Gastroesophageal sphincter (tissue), 3 donors: ENCODE measurements around the gene RABGGTA.

Experiments
- EP300 ChIP-seq: sonication (generic); formaldehyde crosslinking; IDR thresholded peaks from one replicate; pipeline ENCODE4 v1.6.1; 2017; ENCODE audit warnings: antibody characterized with exemption, mild to moderate bottlenecking
- POLR2A ChIP-seq, 2 donors: fragments of 450-650 bp; IDR thresholded peaks; one replicate each; pipeline ENCODE4 v1.6.1; 2017; ENCODE audit warnings: antibody characterized with exemption in 2 of 2, mild to moderate bottlenecking in 2 of 2, moderate library complexity in 1 of 2
- POLR2AphosphoS5 ChIP-seq: sonication (generic); formaldehyde crosslinking; IDR thresholded peaks from one replicate; pipeline ENCODE4 v1.6.1; 2017; ENCODE audit warnings: antibody characterized with exemption
- TF ChIP-seq, protein P1 (sequence below), 4 experiments: fragments of 200-600 bp in 2 of 4; fragments of 450-650 bp in 2 of 4; sonication (generic) in 1 of 4; IDR thresholded peaks; one replicate each; pipeline ENCODE4 v1.5.1; 2017 to 2019; ENCODE audit warnings: antibody characterized with exemption in 4 of 4, mild to moderate bottlenecking in 2 of 4, moderate library complexity in 2 of 4

DNA sequence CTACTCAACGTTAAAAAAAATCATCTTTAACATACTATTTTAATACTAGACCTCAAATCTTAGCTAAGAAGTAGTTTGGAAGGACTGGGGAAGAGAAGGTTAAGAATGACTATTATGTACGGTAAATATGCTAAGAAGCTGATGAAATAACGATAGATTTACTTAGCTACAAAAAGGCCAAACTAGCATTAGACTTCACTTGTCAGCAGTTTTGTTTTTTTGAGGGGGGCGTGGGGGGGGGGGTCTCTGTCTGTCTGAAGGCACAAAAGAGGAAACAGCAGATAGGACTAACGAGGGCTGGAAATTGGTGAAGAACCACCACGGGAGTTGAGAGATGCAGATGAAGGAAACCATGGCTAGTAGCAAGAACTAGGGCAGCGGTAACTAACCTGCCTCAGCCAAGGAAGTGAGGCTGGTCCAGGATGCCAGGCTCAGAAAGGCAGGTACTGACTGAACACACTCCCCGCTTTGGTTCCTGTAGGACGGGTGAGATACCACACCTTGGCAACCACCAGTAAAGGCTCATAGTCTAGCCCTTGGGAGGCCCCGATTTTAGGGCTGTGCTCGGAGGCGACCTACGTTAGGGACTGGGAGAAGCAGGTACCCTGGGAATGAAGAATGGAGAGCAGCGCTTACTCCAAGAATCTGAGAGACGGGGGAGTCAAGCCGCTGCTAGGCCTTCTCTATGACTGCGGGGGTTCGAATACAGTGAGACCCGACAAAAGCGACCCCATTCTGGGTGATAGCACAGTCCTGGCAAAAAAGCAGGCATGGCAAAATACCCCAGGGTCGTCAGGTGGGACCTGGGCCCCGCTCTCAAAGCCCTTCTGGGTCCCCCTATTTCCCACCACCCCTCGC, 39.9 kb downstream of the RABGGTA start:
- TF ChIP-seq, protein P1, sequence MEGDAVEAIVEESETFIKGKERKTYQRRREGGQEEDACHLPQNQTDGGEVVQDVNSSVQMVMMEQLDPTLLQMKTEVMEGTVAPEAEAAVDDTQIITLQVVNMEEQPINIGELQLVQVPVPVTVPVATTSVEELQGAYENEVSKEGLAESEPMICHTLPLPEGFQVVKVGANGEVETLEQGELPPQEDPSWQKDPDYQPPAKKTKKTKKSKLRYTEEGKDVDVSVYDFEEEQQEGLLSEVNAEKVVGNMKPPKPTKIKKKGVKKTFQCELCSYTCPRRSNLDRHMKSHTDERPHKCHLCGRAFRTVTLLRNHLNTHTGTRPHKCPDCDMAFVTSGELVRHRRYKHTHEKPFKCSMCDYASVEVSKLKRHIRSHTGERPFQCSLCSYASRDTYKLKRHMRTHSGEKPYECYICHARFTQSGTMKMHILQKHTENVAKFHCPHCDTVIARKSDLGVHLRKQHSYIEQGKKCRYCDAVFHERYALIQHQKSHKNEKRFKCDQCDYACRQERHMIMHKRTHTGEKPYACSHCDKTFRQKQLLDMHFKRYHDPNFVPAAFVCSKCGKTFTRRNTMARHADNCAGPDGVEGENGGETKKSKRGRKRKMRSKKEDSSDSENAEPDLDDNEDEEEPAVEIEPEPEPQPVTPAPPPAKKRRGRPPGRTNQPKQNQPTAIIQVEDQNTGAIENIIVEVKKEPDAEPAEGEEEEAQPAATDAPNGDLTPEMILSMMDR (IDR thresholded peaks at IDR 0.05), result no peak
- TF ChIP-seq EP300, result no peak
- no peak for TF ChIP-seq POLR2AphosphoS5
- TF ChIP-seq POLR2A (IDR thresholded peaks at IDR 0.05), result no peak
